NCI-H2196 (cell line): Measurements from ENCODE around the gene ZNF831.

Experiments
- DNase-seq: peaks from one replicate; lab custom pipeline; 2025; ENCODE audit not compliant: unreplicated experiment; lab: John Stamatoyannopoulos, UW

The ZNF831 gene

GRCh38 chr20:59157064-59157463 lies 6.6 kb upstream of the ZNF831 start:
- no peak for DNase-seq

GRCh38 chr20:59157531-59157930 lies 6.1 kb upstream of the ZNF831 start:
- DNase-seq = no peak

GRCh38 chr20:59157961-59158541 lies 5.6 kb upstream of the ZNF831 start:
- DNase-seq = no peak

DNA sequence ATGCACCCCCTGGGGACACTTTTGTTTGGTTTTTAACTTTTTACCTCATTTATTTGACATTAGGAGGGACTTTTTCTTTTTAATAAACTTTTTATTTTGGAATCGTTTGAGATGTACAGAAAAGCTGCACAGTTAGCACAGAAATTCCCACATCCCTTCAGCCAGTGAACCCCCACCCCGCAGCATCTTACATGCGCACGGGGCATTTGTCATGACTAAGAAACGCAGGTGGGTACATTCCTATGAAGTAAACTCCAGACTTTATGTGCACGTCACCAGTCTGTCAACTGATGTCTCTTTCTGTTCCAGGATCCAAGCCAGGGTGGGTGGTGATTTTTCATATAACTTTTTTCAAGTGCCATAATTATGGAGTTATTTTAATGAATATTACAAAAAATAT lies 4.9 kb upstream of the ZNF831 start:
- DNase-seq = no peak

GRCh38 chr20:59159091-59159490 lies 4.5 kb upstream of the ZNF831 start:
- DNase-seq = no peak

- DNase-seq = peak; percentile 19
Observed at GRCh38 chr20:59159493-59160376, 3.9 kb upstream of the ZNF831 start.

DNA sequence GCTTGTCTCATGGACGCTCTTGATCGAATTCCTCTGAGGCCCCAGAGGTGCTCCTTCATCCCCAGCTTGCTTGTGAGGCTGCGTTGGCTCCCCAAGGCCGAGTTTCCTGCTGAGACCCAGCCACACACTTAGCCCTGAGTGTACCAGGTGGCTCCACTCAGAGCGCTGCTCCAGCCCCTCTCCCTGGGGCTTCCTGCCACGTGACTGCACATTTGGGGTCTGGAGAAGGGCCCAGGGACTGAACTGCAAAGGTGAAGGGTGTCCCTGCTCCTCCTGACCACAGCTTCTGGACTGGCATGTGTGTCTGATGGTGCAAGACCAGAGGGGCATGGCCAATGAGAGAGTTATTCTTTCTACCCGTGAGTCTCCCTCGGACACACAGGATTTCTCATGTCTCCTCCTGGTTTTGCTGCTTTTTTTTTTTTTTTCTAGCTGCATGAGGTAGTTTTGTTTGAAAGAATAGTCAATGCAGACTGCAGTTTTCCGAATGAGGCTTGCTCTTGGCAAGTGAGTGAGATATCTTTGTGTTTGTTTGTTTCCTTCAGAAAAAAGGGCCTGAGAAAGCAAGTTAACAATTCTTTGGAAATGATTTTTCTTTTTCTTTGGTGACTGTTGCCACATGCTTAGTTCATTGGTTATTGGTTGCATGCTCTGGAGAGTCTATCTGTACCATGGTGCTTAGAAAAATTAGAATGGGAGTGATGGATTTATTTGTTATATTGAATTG lies 3.1 kb upstream of the ZNF831 start:
- no peak for DNase-seq

GRCh38 chr20:59161721-59162120 lies 1.9 kb upstream of the ZNF831 start:
- no peak for DNase-seq

DNA sequence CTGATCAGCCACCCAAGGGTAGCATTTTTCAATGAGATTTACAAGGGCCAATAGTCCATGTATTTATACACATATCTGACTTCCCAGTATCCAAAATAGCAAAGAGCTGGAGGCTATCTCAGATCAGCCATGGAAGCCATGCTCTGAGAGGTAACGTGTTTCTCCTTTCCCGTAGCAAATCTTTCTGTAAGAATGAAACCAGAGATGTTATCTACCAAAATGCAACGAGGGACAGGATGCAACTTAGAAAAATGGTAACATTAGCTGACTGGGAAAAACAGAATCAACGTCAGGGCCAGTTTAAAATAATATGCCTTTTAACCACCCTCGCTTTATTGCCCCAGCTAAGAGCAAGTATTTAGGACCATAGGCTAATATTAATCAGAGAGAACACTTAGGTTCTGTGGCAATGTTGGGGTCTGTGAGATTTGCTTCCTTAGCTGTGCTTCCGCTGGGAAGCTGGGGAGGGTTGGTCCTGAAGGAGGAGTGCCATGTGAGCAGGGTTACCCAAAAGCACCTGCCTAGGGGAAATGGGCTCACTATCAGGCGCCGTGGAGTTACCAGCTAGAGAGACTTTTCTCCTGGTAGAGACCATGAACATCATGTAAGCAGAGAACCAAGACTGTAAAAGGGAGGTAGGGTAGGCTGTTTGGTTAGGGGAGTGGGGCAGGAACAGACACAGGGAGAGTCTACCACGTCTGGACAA lies 1.2 kb downstream of the ZNF831 start:
- DNase-seq = no peak

DNA sequence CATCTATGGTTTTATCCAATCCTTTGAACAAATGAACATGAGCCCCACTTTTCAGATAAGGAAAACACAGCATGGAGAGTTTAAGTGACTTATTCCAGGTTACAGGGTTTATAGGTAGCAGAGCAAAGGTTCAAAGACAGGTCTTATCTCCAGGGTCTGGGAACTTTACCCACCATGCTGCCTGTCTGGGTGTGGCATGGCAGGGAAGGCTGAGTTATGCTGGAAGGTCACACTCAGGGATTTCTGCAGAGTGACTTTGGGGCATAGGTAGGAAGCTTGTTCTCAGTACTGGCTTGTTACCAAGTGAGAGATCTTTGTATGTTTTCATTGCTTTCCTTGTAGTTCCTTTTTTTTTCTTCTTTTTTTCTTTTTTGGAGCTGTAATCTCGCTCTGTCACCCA lies 1.8 kb downstream of the ZNF831 start:
- DNase-seq = no peak

DNA sequence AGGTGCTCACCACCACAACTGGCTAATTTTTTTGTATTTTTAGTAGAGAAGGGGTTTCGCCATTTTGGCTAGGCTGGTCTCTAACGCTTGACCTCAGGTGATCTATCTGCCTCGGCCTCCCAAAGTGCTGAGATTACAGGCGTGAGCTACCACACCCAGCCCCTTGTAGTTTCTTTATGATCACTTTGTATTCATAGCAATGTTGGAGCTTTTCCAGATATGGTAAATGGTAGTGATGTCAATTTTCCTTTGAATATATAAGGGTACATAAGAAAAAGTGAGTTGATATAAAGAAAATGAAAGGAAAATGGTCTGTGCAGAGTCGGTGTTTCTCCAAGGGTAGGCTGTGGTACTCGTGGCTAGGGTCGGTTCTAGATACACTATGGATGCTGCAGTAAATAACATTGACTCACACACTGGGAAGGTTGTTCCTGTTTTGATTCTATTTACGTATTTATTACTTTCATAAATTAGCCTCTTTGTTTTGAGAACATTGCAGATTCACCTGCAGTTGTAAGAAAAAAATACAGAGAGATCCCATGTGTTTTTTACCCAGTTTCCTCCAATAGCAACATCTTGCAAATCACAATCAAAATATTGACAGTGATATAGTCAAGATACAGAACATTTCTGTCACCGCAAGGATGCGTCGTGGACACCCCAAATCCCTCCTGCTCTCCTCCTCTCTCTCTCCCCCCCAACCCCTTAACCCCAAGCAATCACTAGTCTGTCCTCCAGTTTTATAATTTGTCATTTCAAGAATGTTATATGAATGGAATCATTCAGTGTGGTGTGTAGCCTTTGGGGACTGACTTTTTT lies 2.5 kb downstream of the ZNF831 start:
- DNase-seq = no peak

DNA sequence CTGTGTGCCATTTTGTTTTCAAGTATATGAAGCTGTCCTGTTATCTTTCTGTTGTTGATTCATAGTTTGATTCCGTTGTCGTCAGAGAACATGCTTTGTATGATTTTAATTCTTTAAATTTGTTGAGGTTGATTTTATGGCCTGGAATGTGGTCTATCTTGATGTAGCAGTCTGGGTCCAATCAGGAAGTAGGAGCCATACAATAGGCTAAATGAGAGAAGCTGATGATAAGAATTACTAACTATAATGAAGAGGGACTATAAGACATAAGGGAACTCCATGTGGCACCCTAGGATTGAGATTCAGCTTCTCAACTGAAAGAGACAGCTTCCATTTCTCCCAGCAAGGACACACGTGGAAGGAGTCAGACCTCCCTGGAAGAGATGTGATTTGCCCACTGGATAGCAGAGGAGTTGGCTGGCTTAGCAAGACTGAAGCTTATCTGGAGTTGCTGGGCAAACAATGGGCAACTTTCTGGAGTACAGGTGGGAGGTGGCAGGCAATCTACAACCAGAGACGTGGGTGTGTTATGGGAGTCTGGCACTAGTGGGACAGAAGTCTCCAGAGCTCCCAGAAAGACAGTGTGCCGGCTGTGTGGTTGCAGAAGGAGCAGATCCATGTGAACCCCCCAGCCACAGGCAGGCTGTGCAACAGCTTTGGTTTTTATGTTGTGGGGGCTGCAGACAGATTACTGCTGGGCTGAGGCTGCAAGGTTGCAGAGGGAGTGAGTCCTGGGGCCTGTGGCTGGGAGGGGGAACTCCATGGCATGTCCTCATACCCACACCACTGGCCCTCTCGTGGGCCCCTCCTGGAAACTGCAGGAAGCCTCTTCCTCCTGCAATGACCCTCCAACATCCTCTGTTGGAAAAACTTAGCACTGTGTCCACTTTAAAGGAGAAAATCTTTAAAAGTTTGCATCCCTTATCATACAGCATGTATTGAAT lies 7.1 kb downstream of the ZNF831 start:
- DNase-seq = no peak

DNA sequence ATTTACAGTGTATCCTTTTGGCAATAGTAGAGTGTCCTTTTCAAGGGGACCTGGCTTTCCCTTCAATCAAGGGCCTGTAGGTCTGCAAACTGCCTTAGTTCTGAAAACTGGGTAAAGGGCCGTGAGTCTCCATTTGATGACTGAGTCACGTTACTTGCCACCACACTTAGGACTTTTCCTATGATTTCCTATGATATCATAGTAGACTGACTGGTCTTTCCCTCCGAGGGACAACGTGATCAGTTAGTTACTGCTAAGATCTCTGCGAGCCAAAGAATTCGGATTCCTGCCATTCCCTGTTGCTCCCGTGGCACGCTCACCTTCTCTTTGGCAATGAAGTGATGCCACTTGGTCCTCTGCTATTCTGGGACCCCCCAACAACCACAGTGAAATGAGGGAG lies 8.4 kb downstream of the ZNF831 start:
- DNase-seq = no peak

GRCh38 chr20:59173938-59174491 lies 10.4 kb downstream of the ZNF831 start:
- no peak for DNase-seq

DNA sequence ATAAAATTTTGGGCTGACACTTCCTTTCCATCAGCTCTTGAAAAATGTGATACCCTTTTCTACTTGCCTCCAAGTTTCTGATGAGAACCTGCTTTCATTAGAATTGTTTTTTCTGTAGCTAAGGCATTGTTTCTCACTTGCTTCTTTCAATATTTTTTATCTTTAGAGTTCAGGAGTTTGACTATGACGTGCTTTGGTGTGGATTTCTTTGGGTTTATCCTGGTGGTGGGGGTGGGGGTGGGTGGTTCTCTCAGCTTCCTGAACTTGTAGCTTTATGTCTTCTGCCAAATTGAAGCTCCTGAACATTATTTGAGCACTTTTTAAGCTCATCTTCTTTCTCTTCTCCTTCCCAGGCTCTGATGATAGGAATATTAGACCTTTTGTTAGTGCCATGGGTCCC lies 11.4 kb downstream of the ZNF831 start:
- DNase-seq = no peak

DNA sequence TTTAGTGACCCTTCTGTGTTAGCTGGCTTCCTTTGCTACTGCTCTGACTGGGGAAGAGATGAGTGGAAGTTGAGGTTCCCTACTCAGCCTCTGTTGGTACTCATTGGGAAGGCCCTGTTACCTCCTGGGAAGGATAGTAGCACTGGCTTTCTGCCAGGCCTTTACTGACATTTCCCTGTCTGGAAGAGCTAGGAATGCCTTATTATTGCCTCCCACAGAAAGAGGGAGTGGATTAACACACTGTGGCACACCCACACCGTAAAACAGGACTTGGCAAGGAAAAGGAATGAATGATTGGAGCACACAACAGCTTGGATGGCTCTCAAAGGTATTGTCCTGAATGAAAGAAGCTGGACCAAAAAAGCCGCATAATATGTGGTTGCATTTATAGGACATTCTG lies 12.2 kb downstream of the ZNF831 start:
- DNase-seq = no peak

GRCh38 chr20:59176812-59177211 lies 13.2 kb downstream of the ZNF831 start:
- DNase-seq = no peak

GRCh38 chr20:59177266-59178250 lies 13.9 kb downstream of the ZNF831 start:
- no peak for DNase-seq
